Activated CD4-positive, CD25-positive, alpha-beta regulatory T cell treated with anti-CD3 and anti-CD28 coated beads, Interleukin-2, amount 50 U/mL, for 72 hours (primary cell): ENCODE data around the gene TRANK1.
A peak's percentile ranks its signal among the peaks of the same experiment; 100 is the strongest.
"Not testable (repeated sequence)": the region's sequence is repeated elsewhere in the genome, so short reads cannot be mapped to it uniquely, and the experiment has no call there.

ENCODE experiments used
- DNase-seq: peaks from one replicate; pipeline ENCODE4 v3.0.0; 2021

TRANK1 gene

GRCh38 chr3:36911990-36912804 lies 32.7 kb downstream of the TRANK1 start:
- no peak for DNase-seq

GRCh38 chr3:36909666-36910065 lies 35.2 kb downstream of the TRANK1 start:
- no peak for DNase-seq

GRCh38 chr3:36909181-36909580 lies 35.7 kb downstream of the TRANK1 start:
- DNase-seq: no peak

- no peak for DNase-seq
Observed at GRCh38 chr3:36908647-36909180, 36.1 kb downstream of the TRANK1 start.

GRCh38 chr3:36907911-36908646 lies 36.8 kb downstream of the TRANK1 start:
- DNase-seq: peak; percentile 58

GRCh38 chr3:36906504-36907149 lies 38.2 kb downstream of the TRANK1 start:
- DNase-seq: no peak

GRCh38 chr3:36905545-36905944 lies 39.3 kb downstream of the TRANK1 start:
- no peak for DNase-seq

GRCh38 chr3:36904641-36905040 lies 40.2 kb downstream of the TRANK1 start:
- DNase-seq: no peak

- not testable (repeated sequence) for DNase-seq
Observed at GRCh38 chr3:36904065-36904464, 40.8 kb downstream of the TRANK1 start.

GRCh38 chr3:36903119-36903882 lies 41.6 kb downstream of the TRANK1 start:
- no peak for DNase-seq

GRCh38 chr3:36901588-36901987 lies 43.3 kb downstream of the TRANK1 start:
- DNase-seq: no peak

- no peak for DNase-seq
Observed at GRCh38 chr3:36900474-36901443, 44.1 kb downstream of the TRANK1 start.

- no peak for DNase-seq
Observed at GRCh38 chr3:36895496-36896409, 49.1 kb downstream of the TRANK1 start.

GRCh38 chr3:36894914-36895313 lies 49.9 kb downstream of the TRANK1 start:
- no peak for DNase-seq

GRCh38 chr3:36893826-36894225 lies 51.0 kb downstream of the TRANK1 start:
- no peak for DNase-seq

GRCh38 chr3:36893137-36893557 lies 51.7 kb downstream of the TRANK1 start:
- no peak for DNase-seq

- DNase-seq: no peak
Observed at GRCh38 chr3:36892457-36893136, 52.3 kb downstream of the TRANK1 start.

- DNase-seq: no peak
Observed at GRCh38 chr3:36891701-36892160, 53.1 kb downstream of the TRANK1 start.

- not testable (repeated sequence) for DNase-seq
Observed at GRCh38 chr3:36891097-36891496, 53.8 kb downstream of the TRANK1 start.

- no peak for DNase-seq
Observed at GRCh38 chr3:36890261-36890660, 54.6 kb downstream of the TRANK1 start.
